WTC11 (cell line): ENCODE data around the gene PHF5A. TPM values are rescaled to one million over a fixed set of nuclear protein-coding genes. Genes with fewer than 3 reads are reported as not detected.

Experiments used
- ATAC-seq: fragments of 200-7000 bp; cut with Tn5 transposase; 2 replicates; pipeline ENCODE4 v1.10.0; 2021; ENCODE audit warnings: mild to moderate bottlenecking, moderate library complexity
- CTCF ChIA-PET: fragments of 300-600 bp; sonication (Branson Sonifier 250); formaldehyde crosslinking; loops from one replicate; lab custom pipeline; 2021; ENCODE audit warnings: antibody characterized with exemption; lab: Charles Lee
- POLR2A ChIA-PET: fragments of 350-600 bp; sonication (Branson Sonifier 250); formaldehyde crosslinking; loops from one replicate; lab custom pipeline; 2021; ENCODE audit warnings: antibody characterized with exemption; lab: Charles Lee
- DNase-seq: peaks from one replicate; pipeline ENCODE4 v3.0.0; 2021; ENCODE audit warnings: low spot score
- H3K27ac Mint-ChIP-seq: 2 replicates; pipeline ENCODE4 v1.8.0; 2021; ENCODE audit warnings: mixed read lengths
- H3K27me3 Mint-ChIP-seq: 2 replicates; pipeline ENCODE4 v1.8.0; 2021; ENCODE audit warnings: low read depth, mild to moderate bottlenecking, moderate library complexity, mixed read lengths
- H3K36me3 Mint-ChIP-seq: 2 replicates; pipeline ENCODE4 v1.8.0; 2021; ENCODE audit warnings: mixed read lengths
- H3K4me1 Mint-ChIP-seq: 2 replicates; pipeline ENCODE4 v1.8.0; 2022; ENCODE audit warnings: mixed read lengths
- H3K4me3 Mint-ChIP-seq: 2 replicates; pipeline ENCODE4 v1.8.0; 2021; ENCODE audit warnings: mild to moderate bottlenecking, moderate library complexity, mixed read lengths
- H3K9me3 Mint-ChIP-seq: 2 replicates; pipeline ENCODE4 v1.8.0; 2021; ENCODE audit warnings: mixed read lengths
- FOXJ3 ChIP-seq: sonication (generic); formaldehyde crosslinking; IDR thresholded peaks from 2 replicates; pipeline ENCODE4 v1.9.0; 2021; ENCODE audit warnings: missing genetic modification reagents, mild to moderate bottlenecking, borderline replicate concordance
- KAT7 ChIP-seq: sonication (generic); formaldehyde crosslinking; IDR thresholded peaks from 2 replicates; pipeline ENCODE4 v1.8.1; 2023; ENCODE audit warnings: missing genetic modification reagents, mild to moderate bottlenecking, borderline replicate concordance
- MXD4 ChIP-seq: fragments of 250-450 bp; sonication (Bioruptor Pico); IDR thresholded peaks from 2 replicates; pipeline ENCODE4 v1.8.0; 2021; ENCODE audit warnings: mild to moderate bottlenecking, moderate library complexity, borderline replicate concordance
- NFE2L1 ChIP-seq: sonication (generic); formaldehyde crosslinking; IDR thresholded peaks from 2 replicates; pipeline ENCODE4 v1.8.1; 2023; ENCODE audit warnings: missing genetic modification reagents
- SOX15 ChIP-seq: fragments of 250-450 bp; sonication (Bioruptor Pico); IDR thresholded peaks from 2 replicates; pipeline ENCODE4 v1.9.0; 2021; ENCODE audit warnings: mild to moderate bottlenecking
- TEAD1 ChIP-seq: sonication (generic); formaldehyde crosslinking; IDR thresholded peaks from 2 replicates; pipeline ENCODE4 v1.8.0; 2022; ENCODE audit warnings: mild to moderate bottlenecking, missing genetic modification reagents
- TP53 ChIP-seq: sonication (generic); formaldehyde crosslinking; IDR thresholded peaks from 2 replicates; pipeline ENCODE4 v1.8.1; 2023; ENCODE audit warnings: mild to moderate bottlenecking, missing genetic modification reagents
- ZNF263 ChIP-seq: sonication (generic); formaldehyde crosslinking; IDR thresholded peaks from 2 replicates; pipeline ENCODE4 v1.8.1; 2022; ENCODE audit warnings: low read depth, mild to moderate bottlenecking, moderate library complexity, missing genetic modification reagents
- ZNF396 ChIP-seq: fragments of 250-450 bp; sonication (Bioruptor Pico); IDR thresholded peaks from 2 replicates; pipeline ENCODE4 v1.8.0; 2021; ENCODE audit warnings: mild to moderate bottlenecking, moderate library complexity, borderline replicate concordance
- total RNA-seq: library from RNA; stranded (reverse); gene quantifications from 3 replicates; pipeline ENCODE4 v1.2.3, GENCODE V29; 2021
- TF ChIP-seq, protein P1 (sequence below): sonication (generic); formaldehyde crosslinking; IDR thresholded peaks from 2 replicates; pipeline ENCODE4 v1.8.1; 2023; ENCODE audit warnings: mild to moderate bottlenecking, missing genetic modification reagents, moderate library complexity
- TF ChIP-seq, protein P2 (sequence below): fragments of 250-450 bp; sonication (Bioruptor Pico); IDR thresholded peaks from 2 replicates; pipeline ENCODE4 v1.9.0; 2021; ENCODE audit warnings: moderate library complexity, mild to moderate bottlenecking, inconsistent platforms, borderline replicate concordance
- TF ChIP-seq, protein P3 (sequence below): sonication (generic); formaldehyde crosslinking; IDR thresholded peaks from 2 replicates; pipeline ENCODE4 v1.8.0; 2022; ENCODE audit warnings: mild to moderate bottlenecking, missing genetic modification reagents
- TF ChIP-seq, protein P4 (sequence below): sonication (generic); formaldehyde crosslinking; IDR thresholded peaks from 2 replicates; pipeline ENCODE4 v1.8.0; 2023; ENCODE audit warnings: missing genetic modification reagents
- TF ChIP-seq, protein P5 (sequence below): fragments of 250-450 bp; sonication (Bioruptor Pico); conservative IDR thresholded peaks from 2 replicates; pipeline ENCODE4 v1.9.0; 2021; ENCODE audit warnings: mild to moderate bottlenecking
- TF ChIP-seq, protein P6 (sequence below): fragments of 250-450 bp; sonication (Bioruptor Pico); IDR thresholded peaks from 2 replicates; pipeline ENCODE4 v2.1.2; 2022; ENCODE audit warnings: mild to moderate bottlenecking, moderate library complexity
- TF ChIP-seq, protein P7 (sequence below): sonication (generic); formaldehyde crosslinking; conservative IDR thresholded peaks from 2 replicates; pipeline ENCODE4 v1.8.1; 2022; ENCODE audit warnings: mild to moderate bottlenecking, missing genetic modification reagents
- TF ChIP-seq, protein P8 (sequence below): fragments of 250-450 bp; sonication (Bioruptor Pico); IDR thresholded peaks from 2 replicates; pipeline ENCODE4 v1.9.0; 2021; ENCODE audit warnings: mild to moderate bottlenecking

Gene PHF5A
- total RNA-seq, 1 experiment from 2014 or later = 93.1 TPM

DNA sequence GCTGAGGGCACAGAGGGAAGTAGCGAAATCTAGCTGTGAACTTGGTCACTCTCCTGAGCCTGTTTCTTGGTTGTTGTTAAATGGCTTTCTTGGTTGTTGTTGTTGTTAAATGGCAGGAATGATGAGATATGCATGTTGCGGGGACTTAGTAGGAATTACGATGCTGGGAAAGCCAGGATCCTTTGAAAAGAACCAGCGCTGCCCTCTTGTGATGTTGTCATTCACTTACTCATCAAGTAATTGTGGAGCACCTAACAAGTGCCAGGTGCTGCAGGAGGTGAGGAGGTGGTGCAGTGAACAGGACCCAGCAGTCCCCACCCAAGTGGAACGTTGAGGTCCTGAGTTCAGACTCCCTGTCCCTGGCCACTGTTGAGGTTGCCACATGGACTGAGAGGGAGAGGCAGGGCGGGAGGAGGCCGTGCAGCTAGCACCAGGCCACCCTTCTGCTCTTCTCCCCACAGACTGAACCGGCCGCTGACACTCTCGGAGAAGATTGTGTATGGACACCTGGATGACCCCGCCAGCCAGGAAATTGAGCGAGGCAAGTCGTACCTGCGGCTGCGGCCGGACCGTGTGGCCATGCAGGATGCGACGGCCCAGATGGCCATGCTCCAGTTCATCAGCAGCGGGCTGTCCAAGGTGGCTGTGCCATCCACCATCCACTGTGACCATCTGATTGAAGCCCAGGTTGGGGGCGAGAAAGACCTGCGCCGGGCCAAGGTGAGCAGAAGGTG lies 39.0 kb upstream of the PHF5A start:
- no peak overlapping the region for H3K4me3 Mint-ChIP-seq
- TF ChIP-seq, protein P1, sequence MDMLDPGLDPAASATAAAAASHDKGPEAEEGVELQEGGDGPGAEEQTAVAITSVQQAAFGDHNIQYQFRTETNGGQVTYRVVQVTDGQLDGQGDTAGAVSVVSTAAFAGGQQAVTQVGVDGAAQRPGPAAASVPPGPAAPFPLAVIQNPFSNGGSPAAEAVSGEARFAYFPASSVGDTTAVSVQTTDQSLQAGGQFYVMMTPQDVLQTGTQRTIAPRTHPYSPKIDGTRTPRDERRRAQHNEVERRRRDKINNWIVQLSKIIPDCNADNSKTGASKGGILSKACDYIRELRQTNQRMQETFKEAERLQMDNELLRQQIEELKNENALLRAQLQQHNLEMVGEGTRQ (CRISPR knock-in tag) = no peak
- TF ChIP-seq TP53 (CRISPR knock-in tag) = no peak
- no peak for TF ChIP-seq KAT7
- no peak for TF ChIP-seq MXD4 (CRISPR knock-in tag)
- no peak for TF ChIP-seq NFE2L1 (CRISPR knock-in tag)
- TF ChIP-seq, protein P2, sequence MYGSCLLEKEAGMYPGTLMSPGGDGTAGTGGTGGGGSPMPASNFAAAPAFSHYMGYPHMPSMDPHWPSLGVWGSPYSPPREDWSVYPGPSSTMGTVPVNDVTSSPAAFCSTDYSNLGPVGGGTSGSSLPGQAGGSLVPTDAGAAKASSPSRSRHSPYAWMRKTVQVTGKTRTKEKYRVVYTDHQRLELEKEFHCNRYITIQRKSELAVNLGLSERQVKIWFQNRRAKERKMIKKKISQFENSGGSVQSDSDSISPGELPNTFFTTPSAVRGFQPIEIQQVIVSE = no peak
- TF ChIP-seq, protein P3, sequence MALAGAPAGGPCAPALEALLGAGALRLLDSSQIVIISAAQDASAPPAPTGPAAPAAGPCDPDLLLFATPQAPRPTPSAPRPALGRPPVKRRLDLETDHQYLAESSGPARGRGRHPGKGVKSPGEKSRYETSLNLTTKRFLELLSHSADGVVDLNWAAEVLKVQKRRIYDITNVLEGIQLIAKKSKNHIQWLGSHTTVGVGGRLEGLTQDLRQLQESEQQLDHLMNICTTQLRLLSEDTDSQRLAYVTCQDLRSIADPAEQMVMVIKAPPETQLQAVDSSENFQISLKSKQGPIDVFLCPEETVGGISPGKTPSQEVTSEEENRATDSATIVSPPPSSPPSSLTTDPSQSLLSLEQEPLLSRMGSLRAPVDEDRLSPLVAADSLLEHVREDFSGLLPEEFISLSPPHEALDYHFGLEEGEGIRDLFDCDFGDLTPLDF (CRISPR knock-in tag) = no peak
- no peak for TF ChIP-seq TEAD1 (CRISPR knock-in tag)
- TF ChIP-seq, protein P4, sequence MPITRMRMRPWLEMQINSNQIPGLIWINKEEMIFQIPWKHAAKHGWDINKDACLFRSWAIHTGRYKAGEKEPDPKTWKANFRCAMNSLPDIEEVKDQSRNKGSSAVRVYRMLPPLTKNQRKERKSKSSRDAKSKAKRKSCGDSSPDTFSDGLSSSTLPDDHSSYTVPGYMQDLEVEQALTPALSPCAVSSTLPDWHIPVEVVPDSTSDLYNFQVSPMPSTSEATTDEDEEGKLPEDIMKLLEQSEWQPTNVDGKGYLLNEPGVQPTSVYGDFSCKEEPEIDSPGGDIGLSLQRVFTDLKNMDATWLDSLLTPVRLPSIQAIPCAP (CRISPR knock-in tag) = no peak
- TF ChIP-seq, protein P5, sequence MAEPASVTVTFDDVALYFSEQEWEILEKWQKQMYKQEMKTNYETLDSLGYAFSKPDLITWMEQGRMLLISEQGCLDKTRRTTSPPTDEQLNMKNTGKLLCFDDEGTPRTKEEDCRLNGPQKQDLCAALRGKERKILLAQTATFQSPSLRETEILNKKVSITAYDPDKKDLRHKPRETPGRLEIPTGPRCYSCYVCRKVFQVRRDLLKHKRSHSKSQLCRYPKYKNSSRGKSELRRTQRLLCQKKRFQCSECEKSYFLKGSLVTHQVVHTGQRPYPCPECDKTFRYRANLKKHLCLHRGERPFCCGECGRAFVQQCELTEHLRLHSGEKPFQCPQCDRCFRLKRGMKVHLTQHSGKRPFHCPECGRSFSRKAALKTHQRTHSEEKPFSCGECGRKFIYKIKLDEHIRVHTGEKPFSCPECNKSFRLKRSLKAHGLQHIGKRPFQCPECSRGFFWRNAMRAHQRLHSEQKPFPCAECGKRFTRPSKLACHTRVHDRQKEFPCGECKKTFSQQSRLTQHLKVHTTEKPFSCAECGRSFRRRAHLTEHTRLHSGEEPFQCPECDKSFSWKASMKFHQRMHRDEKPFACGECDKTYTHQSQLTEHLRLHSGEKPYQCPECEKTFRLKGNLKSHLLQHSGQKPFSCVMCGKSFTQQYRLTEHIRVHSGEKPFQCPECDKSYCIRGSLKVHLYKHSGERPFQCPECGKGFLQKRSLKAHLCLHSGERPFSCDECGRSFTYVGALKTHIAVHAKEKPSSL (CRISPR knock-in tag) = no peak
- TF ChIP-seq, protein P6, sequence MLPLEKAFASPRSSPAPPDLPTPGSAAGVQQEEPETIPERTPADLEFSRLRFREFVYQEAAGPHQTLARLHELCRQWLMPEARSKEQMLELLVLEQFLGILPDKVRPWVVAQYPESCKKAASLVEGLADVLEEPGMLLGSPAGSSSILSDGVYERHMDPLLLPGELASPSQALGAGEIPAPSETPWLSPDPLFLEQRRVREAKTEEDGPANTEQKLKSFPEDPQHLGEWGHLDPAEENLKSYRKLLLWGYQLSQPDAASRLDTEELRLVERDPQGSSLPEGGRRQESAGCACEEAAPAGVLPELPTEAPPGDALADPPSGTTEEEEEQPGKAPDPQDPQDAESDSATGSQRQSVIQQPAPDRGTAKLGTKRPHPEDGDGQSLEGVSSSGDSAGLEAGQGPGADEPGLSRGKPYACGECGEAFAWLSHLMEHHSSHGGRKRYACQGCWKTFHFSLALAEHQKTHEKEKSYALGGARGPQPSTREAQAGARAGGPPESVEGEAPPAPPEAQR (CRISPR knock-in tag) = no peak
- no peak for TF ChIP-seq FOXJ3 (CRISPR knock-in tag)
- TF ChIP-seq ZNF396 (CRISPR knock-in tag) = no peak
- no peak for TF ChIP-seq SOX15 (CRISPR knock-in tag)
- TF ChIP-seq, protein P7, sequence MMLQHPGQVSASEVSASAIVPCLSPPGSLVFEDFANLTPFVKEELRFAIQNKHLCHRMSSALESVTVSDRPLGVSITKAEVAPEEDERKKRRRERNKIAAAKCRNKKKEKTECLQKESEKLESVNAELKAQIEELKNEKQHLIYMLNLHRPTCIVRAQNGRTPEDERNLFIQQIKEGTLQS (CRISPR knock-in tag) = no peak
- TF ChIP-seq, protein P8, sequence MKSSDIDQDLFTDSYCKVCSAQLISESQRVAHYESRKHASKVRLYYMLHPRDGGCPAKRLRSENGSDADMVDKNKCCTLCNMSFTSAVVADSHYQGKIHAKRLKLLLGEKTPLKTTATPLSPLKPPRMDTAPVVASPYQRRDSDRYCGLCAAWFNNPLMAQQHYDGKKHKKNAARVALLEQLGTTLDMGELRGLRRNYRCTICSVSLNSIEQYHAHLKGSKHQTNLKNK (CRISPR knock-in tag) = no peak
- TF ChIP-seq ZNF263 (CRISPR knock-in tag) = no peak
- peaks cover 20% of the 10 kb centered on the region; the same call in 1 of the 2 replicates for H3K36me3 Mint-ChIP-seq
- no peak for DNase-seq
- no peaks in the 10 kb centered on the region for H3K27me3 Mint-ChIP-seq
- ChIA-PET POLR2A (no interaction called here), CTCF (interaction anchor here (0.7 to 1.4 kb wide), 3 partner anchors 10 to 19 kb away, joined by 3 to 7 read pairs (median 4); no protein-coding TSS in a partner anchor)
- peak overlapping the region; percentile 7 for H3K27ac Mint-ChIP-seq
- H3K4me1 Mint-ChIP-seq = peaks cover 9% of the 10 kb centered on the region
- H3K9me3 Mint-ChIP-seq = no peaks in the 10 kb centered on the region
- no peak for ATAC-seq
